NCI-H226 (cell line): Measurements from ENCODE around the gene NELL1.

Source experiments
- DNase-seq: peaks from one replicate; pipeline ENCODE4 v3.0.0-alpha.2; 2015

NELL1 gene

GRCh38 chr11:21456186-21456585 is 786.8 kb downstream of the NELL1 start:
- no peak for DNase-seq

GRCh38 chr11:21460082-21460481 is 790.7 kb downstream of the NELL1 start:
- no peak for DNase-seq

GRCh38 chr11:21461701-21462100 is 792.3 kb downstream of the NELL1 start:
- DNase-seq: no peak

GRCh38 chr11:21464601-21465193 is 795.3 kb downstream of the NELL1 start:
- DNase-seq: no peak

- DNase-seq: no peak
Observed at GRCh38 chr11:21465203-21465602, 795.8 kb downstream of the NELL1 start.

DNA sequence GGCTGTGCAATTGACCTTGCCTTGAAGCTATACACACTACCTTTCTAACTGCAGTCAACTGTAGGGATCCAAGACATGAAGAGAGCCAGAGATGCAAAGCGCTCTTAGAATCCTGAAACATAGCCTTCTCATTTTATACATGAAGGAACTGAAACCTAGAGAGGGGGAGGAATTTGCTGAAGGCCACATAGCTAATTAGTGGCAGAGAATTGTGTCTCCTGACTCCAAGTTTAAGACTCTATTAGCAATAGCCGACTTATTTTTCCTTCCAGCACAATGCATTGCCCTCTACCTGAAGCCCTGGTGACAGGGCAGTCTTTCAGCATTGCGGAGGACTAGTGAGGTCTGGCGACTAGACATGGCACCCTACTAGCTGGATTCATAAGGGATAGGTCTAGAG is 796.5 kb downstream of the NELL1 start:
- no peak for DNase-seq

- no peak for DNase-seq
Observed at GRCh38 chr11:21470521-21470920, 801.1 kb downstream of the NELL1 start.

GRCh38 chr11:21472261-21472660 is 802.9 kb downstream of the NELL1 start:
- DNase-seq: no peak

DNA sequence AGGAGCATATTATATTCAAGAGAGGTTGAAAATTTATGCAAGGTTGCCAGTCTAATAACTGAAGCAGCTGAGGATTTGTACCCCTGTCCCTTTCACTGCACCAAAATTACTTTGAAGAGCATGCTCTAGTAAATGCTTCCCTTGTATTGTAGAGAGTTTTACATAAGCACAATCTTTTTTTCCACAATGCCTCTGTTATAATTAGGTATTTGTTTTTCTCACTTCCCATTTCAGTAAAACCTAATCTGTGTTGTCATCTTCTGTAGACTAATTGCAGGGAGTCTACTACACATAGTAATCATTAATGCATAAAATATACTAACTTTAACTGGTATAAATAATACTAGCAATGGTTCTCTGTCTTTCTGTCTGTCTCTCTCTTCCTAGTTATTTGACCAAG is 805.1 kb downstream of the NELL1 start:
- DNase-seq: no peak

DNA sequence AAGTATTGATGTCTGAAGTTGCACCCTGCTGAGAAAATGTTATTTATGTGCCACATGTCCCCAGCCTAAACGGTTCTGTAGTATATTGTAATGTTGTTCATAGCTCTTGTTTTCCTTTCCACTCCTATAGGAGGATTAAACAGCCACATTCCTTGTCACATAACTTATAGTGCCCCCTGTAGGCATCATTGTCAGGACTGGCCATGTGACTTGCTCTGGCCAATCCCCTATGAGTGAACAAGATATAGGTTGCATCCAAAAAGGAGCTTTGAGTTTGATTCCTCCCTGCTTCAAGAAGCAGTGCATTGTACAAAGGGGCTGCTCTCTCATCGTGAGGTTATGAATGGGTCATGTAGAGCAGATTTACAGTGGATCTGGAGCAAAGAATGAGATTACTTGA is 805.9 kb downstream of the NELL1 start:
- DNase-seq: no peak

GRCh38 chr11:21476588-21476987 is 807.2 kb downstream of the NELL1 start:
- DNase-seq: no peak

- DNase-seq: no peak
Observed at GRCh38 chr11:21480240-21480639, 810.9 kb downstream of the NELL1 start.

DNA sequence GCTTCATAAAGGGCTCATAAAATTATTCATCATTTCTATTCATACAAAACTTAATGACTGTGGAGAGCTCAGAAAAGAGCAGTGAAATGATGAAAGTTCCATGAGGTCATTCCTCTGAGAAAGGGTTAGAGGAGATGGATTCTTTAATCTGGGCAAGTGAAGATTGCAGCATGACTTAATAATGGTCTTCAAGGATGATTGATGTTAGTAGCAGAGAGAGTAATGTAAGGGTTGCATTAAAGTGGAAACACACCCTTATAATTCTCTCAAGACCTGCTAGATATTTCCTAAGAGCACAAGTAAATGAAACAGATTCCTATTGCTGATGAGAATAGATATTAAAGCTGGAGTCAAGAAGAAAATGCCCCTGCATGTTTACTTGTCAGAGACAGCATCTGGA is 811.9 kb downstream of the NELL1 start:
- DNase-seq: no peak

DNA sequence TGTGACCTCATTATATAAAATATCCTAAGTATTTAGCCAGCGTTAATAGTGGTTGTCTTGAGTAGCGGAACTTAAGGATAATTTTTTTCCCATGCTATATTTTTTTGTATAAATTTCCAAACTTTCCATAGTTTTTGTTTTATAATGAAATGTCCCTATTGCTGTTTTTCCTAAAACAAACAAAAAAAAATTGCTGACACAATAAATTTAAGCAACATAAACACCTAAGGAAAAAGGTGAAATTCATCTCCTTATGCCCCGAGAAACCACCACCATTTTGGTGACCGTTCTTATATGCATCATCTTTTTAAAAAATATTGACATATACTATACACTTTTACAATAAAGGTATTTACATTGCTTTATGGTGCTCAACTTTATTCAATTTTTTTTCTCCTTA is 814.7 kb downstream of the NELL1 start:
- no peak for DNase-seq

- DNase-seq: no peak
Observed at GRCh38 chr11:21485006-21485405, 815.6 kb downstream of the NELL1 start.

DNA sequence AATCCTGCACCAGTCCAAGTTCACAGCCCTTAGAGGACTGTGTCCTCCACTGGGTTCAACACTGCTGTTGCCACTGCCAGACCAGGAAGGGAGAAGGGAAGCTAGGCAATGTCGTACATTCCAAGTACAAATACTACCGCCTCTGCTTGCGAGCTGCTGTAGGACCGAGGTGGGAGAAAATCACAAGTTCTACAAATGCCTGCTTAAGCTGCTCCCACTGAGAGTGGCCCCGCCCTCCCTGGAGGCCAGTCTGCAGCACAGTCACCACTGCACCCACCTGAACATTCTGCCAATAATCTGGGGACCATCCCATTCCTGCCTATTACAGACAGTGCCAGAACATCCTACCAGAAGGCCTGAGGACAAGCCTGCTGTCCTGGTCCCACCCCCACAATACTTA is 816.0 kb downstream of the NELL1 start:
- DNase-seq: no peak

- DNase-seq: no peak
Observed at GRCh38 chr11:21489416-21490115, 820.2 kb downstream of the NELL1 start.

- no peak for DNase-seq
Observed at GRCh38 chr11:21492931-21493330, 823.5 kb downstream of the NELL1 start.

DNA sequence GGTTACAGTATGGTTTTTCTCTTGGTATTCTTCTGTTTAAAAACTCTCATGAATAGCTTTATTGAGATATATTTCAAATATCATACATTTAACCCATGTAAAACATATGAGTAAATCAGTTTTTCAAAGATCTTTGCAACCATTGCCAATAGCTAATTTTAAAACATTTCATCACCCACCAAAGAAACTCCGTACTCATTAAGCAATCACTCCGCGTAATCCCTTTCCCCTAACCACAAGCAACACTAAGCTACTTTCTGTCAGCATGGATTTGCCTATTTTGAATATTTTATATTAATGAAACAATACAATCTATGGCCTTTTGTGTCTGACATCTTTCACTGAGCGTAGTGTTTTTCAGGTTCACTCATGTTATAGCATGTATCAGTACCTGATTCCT is 825.6 kb downstream of the NELL1 start:
- DNase-seq: no peak

DNA sequence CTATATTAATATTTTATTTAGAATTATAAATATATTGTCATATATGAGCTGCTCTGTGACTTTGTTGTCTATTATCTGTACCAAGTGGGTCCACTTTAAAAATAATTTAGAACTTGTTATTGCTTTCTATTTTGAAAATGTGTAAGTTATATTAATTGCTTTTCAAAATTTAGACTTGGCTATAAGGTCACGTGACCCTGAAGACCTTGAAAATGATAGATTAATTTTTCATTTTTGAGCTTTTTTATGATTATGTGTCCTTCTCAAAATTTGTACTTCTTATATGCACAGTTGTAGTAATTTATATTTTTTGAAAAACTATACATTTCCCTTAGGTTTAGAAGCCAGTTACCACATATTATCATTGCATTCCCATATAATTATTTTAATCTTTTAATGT is 826.5 kb downstream of the NELL1 start:
- no peak for DNase-seq

GRCh38 chr11:21501245-21501644 is 831.9 kb downstream of the NELL1 start:
- DNase-seq: no peak

- DNase-seq: no peak
Observed at GRCh38 chr11:21505070-21505469, 835.7 kb downstream of the NELL1 start.

DNA sequence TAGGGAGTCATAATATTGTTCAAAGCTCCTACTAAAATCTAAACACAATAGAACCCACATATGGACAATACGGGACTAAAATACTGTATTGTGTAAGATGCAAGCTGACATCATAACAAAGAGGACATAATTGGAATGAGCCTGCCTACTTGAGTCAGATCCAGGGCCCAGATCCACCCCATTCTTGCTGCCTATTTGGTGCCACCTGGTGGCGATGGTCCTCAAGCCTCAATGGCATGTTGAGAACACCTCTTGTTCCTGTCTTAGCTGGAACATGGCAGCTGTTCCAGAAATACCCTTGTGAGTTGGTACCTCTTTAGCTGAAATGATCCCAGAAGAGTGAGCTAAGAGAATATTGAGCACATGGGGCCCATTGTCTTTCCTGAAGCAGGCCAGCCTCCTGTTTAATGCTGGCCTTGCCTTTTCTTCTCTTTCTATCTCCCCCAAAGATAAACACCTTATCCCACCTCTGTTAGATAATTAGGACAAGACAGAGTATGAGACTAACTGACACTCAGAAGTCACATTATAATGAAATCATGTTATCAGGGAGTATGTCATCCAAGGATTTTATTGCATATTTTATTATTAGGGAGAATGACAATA is 842.6 kb downstream of the NELL1 start:
- DNase-seq: no peak

- DNase-seq: no peak
Observed at GRCh38 chr11:21514316-21514715, 844.9 kb downstream of the NELL1 start.

GRCh38 chr11:21520244-21520643 is 850.9 kb downstream of the NELL1 start:
- DNase-seq: no peak
